Activated CD8-positive, alpha-beta T cell treated with anti-CD3 and anti-CD28 coated beads for 36 hours (primary cell): Measurements from ENCODE around the gene B3GNT3. TPM values are rescaled to one million over a fixed set of nuclear protein-coding genes. Genes with fewer than 3 reads are reported as not detected.

Experiments
- ATAC-seq: fragments of 200-7000 bp; cut with Tn5 transposase; one replicate; pipeline ENCODE4 v1.10.0; 2021; ENCODE audit warnings: mild to moderate bottlenecking, moderate library complexity
- CTCF ChIA-PET: fragments of 350-600 bp; sonication (Branson Sonifier 250); formaldehyde crosslinking; loops from one replicate; lab custom pipeline; 2021; ENCODE audit warnings: antibody characterized with exemption; lab: Charles Lee
- POLR2A ChIA-PET: fragments of 350-600 bp; sonication (Branson Sonifier 250); formaldehyde crosslinking; loops from one replicate; lab custom pipeline; 2021; ENCODE audit warnings: antibody characterized with exemption; lab: Charles Lee
- DNase-seq: peaks from one replicate; pipeline ENCODE4 v3.0.0-alpha.2; 2020
- H3K27ac Mint-ChIP-seq: one replicate; pipeline ENCODE4 v1.8.0; 2021; ENCODE audit warnings: mild to moderate bottlenecking, mixed read lengths
- H3K27me3 Mint-ChIP-seq: one replicate; pipeline ENCODE4 v1.8.0; 2021; ENCODE audit warnings: mixed read lengths
- H3K36me3 Mint-ChIP-seq: one replicate; pipeline ENCODE4 v1.8.0; 2021; ENCODE audit warnings: low read depth, mixed read lengths
- H3K4me1 Mint-ChIP-seq: one replicate; pipeline ENCODE4 v1.8.0; 2021; ENCODE audit warnings: low read depth, mixed read lengths
- H3K4me3 Mint-ChIP-seq: one replicate; pipeline ENCODE4 v1.8.0; 2021; ENCODE audit warnings: mild to moderate bottlenecking, moderate library complexity, mixed read lengths
- H3K9me3 Mint-ChIP-seq: one replicate; pipeline ENCODE4 v1.8.0; 2021; ENCODE audit warnings: mixed read lengths
- CTCF ChIP-seq: fragments of 200-600 bp; IDR thresholded peaks from one replicate; pipeline ENCODE4 v1.8.0; 2022; ENCODE audit warnings: antibody characterized with exemption, mild to moderate bottlenecking
- intact Hi-C: fragments of 100-400 bp; cut with micrococcal nuclease; formaldehyde crosslinking; loops from one replicate; pipeline ENCODE4 v1.10.0; 2022
- total RNA-seq, 2 experiments: library from RNA; stranded (reverse); gene quantifications; one replicate each; pipeline ENCODE4 v1.2.3, GENCODE V29; 2021

Gene B3GNT3
- total RNA-seq, 2 experiments from 2014 or later = 0.20 TPM; not detected in 1

GRCh38 chr19:17841371-17841809, 46.5 kb downstream of the B3GNT3 start:
- TF ChIP-seq CTCF = no peak
- DNase-seq (no peak), ATAC-seq (no peak)
- CTCF ChIA-PET = no interaction called here
- Mint-ChIP-seq H3K4me1 (peaks cover 40% of the 10 kb centered on the region), H3K9me3 (no peaks in the 10 kb centered on the region), H3K4me3 (no peak overlapping the region), H3K27me3 (no peaks in the 10 kb centered on the region), H3K36me3 (peaks cover 73% of the 10 kb centered on the region), H3K27ac (no peak overlapping the region)
- intact Hi-C loops = no loop called here
- POLR2A ChIA-PET = interaction anchor here (0.8 to 1.1 kb wide), 2 partner anchors 10 to 121 kb away, joined by 3 read pairs; no protein-coding TSS in a partner anchor

GRCh38 chr19:17841810-17842662, 47.1 kb downstream of the B3GNT3 start:
- ChIA-PET POLR2A (interaction anchor here (0.9 to 2.2 kb wide), 5 partner anchors 8 to 122 kb away, joined by 3 to 11 read pairs (median 9); no protein-coding TSS in a partner anchor), CTCF (interaction anchor here (1.6 kb wide), 1 partner anchor 17 kb away, joined by 3 read pairs; the partner anchor contains the start of gene RPL18A)
- intact Hi-C loops = no loop called here

GRCh38 chr19:17842663-17843291, 47.8 kb downstream of the B3GNT3 start:
- CTCF ChIA-PET = interaction anchor here (1.6 kb wide), 1 partner anchor 17 kb away, joined by 3 read pairs; the partner anchor contains the start of gene RPL18A
- TF ChIP-seq CTCF = no peak
- POLR2A ChIA-PET = interaction anchor here (0.9 to 2.2 kb wide), 6 partner anchors 9 to 22 kb away, joined by 3 to 11 read pairs (median 6); no protein-coding TSS in a partner anchor
- intact Hi-C loops = no loop called here
- no peak for ATAC-seq
- H3K4me3 Mint-ChIP-seq = no peak overlapping the region
- H3K9me3 Mint-ChIP-seq = no peaks in the 10 kb centered on the region
- H3K36me3 Mint-ChIP-seq = peaks cover 70% of the 10 kb centered on the region
- H3K4me1 Mint-ChIP-seq = peaks cover 39% of the 10 kb centered on the region
- no peaks in the 10 kb centered on the region for H3K27me3 Mint-ChIP-seq
- no peak overlapping the region for H3K27ac Mint-ChIP-seq
- DNase-seq = no peak

More at GRCh38 chr19:17841810-17842662, 47.1 kb downstream of the B3GNT3 start:
- Mint-ChIP-seq H3K4me1 (peaks cover 39% of the 10 kb centered on the region), H3K27me3 (no peaks in the 10 kb centered on the region), H3K4me3 (no peak overlapping the region), H3K36me3 (peaks cover 71% of the 10 kb centered on the region), H3K27ac (no peak overlapping the region), H3K9me3 (no peaks in the 10 kb centered on the region)
- ATAC-seq = peak; percentile 91
- no peak for TF ChIP-seq CTCF
- peak; percentile 84 for DNase-seq

GRCh38 chr19:17843292-17843827, 48.4 kb downstream of the B3GNT3 start:
- Mint-ChIP-seq H3K4me3 (no peak overlapping the region), H3K27ac (peak overlapping the region; percentile 75)
- POLR2A ChIA-PET = interaction anchor here (1.4 to 2.2 kb wide), 5 partner anchors 9 to 22 kb away, joined by 3 to 11 read pairs (median 9); no protein-coding TSS in a partner anchor

More at GRCh38 chr19:17843292-17843827, 48.4 kb downstream of the B3GNT3 start:
- TF ChIP-seq CTCF = no peak
- H3K27me3 Mint-ChIP-seq = no peaks in the 10 kb centered on the region
- no peak for DNase-seq
- CTCF ChIA-PET = interaction anchor here (1.6 to 2.0 kb wide), 2 partner anchors 16 to 89 kb away, joined by 3 to 5 read pairs; partner anchors contain the start of genes CCDC124 and RPL18A
- intact Hi-C loops = no loop called here
- ATAC-seq = no peak
- H3K36me3 Mint-ChIP-seq = peaks cover 64% of the 10 kb centered on the region
- peaks cover 41% of the 10 kb centered on the region for H3K4me1 Mint-ChIP-seq
- no peaks in the 10 kb centered on the region for H3K9me3 Mint-ChIP-seq
